Astrocyte (in vitro differentiated cells and primary cell): ENCODE results near the gene SLC16A1.

Experiments
- EZH2 ChIP-seq: IDR thresholded peaks from 2 replicates; pipeline ENCODE4 v1.6.1; 2012; ENCODE audit warnings: mild to moderate bottlenecking, low read length, inconsistent platforms; ENCODE audit not compliant: insufficient read depth
- TF ChIP-seq, protein P1 (sequence below): IDR thresholded peaks from 2 replicates; pipeline ENCODE4 v1.5.1; 2011; ENCODE audit warnings: low read depth, mild to moderate bottlenecking, inconsistent platforms, low read length, moderate library complexity; ENCODE audit not compliant: insufficient read depth

DNA sequence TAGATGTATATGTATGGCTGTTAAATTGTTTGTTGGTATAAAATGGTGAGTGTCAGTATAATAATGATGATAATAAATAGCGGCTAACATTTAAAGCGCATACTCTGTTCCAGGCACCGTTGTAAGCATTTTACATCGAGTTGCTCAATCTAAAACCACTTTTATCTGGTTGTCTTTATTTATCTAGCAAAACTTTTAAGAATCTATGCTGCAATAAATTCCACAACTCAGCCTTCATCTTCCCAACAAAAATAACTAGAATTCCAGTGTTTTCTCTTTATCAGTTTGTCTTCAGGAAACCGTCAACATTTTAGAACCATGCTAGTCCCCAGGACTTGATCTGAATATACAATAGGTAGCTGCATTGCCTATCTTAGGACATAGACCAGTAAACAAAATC is 19.3 kb upstream of the SLC16A1 start:
- TF ChIP-seq, protein P1, sequence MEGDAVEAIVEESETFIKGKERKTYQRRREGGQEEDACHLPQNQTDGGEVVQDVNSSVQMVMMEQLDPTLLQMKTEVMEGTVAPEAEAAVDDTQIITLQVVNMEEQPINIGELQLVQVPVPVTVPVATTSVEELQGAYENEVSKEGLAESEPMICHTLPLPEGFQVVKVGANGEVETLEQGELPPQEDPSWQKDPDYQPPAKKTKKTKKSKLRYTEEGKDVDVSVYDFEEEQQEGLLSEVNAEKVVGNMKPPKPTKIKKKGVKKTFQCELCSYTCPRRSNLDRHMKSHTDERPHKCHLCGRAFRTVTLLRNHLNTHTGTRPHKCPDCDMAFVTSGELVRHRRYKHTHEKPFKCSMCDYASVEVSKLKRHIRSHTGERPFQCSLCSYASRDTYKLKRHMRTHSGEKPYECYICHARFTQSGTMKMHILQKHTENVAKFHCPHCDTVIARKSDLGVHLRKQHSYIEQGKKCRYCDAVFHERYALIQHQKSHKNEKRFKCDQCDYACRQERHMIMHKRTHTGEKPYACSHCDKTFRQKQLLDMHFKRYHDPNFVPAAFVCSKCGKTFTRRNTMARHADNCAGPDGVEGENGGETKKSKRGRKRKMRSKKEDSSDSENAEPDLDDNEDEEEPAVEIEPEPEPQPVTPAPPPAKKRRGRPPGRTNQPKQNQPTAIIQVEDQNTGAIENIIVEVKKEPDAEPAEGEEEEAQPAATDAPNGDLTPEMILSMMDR = no peak
- TF ChIP-seq EZH2 = no peak
